ENCODE measurements around the gene NDST1.

DNA sequence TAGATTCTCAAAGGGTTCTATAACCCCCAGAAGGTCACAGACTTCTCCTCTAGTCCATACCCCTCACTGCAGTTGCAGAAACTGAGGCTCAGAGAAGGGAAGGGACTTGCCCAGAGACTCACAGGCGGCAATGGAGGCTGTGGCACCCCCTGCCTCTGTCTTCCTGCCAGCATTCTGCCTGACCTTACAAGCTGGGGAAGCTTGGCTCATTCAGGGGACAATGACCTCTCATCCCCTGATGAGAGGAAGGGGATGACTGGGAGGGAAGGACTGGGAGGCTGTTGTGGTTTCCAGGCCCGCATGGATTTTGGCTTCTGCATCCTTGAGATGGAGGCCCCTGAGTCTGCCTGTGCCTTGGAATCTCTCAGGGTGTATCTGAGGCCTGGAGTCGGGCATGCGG is 897 bp downstream of the NDST1 start:
- TF ChIP-seq, protein P1, sequence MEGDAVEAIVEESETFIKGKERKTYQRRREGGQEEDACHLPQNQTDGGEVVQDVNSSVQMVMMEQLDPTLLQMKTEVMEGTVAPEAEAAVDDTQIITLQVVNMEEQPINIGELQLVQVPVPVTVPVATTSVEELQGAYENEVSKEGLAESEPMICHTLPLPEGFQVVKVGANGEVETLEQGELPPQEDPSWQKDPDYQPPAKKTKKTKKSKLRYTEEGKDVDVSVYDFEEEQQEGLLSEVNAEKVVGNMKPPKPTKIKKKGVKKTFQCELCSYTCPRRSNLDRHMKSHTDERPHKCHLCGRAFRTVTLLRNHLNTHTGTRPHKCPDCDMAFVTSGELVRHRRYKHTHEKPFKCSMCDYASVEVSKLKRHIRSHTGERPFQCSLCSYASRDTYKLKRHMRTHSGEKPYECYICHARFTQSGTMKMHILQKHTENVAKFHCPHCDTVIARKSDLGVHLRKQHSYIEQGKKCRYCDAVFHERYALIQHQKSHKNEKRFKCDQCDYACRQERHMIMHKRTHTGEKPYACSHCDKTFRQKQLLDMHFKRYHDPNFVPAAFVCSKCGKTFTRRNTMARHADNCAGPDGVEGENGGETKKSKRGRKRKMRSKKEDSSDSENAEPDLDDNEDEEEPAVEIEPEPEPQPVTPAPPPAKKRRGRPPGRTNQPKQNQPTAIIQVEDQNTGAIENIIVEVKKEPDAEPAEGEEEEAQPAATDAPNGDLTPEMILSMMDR (optimal IDR thresholded peaks at IDR 0.05 in 1 of 3, IDR thresholded peaks at IDR 0.05 in 1 of 3, conservative IDR thresholded peaks at IDR 0.05 in 1 of 3; ENCODE audit: extremely low read depth in 1 of 3, insufficient read depth in 2 of 3, low read length in 3 of 3) = no peak
- TF ChIP-seq EZH2 (IDR thresholded peaks at IDR 0.05; ENCODE audit: low read length) = no peak
